Neural cell (in vitro differentiated cells): Measurements from ENCODE around the gene ABHD17C.

Source experiments
- EZH2 ChIP-seq: fragments of 200-600, 300-800 bp; shearing (Covaris generic), sonication (generic); IDR thresholded peaks from 2 replicates; pipeline ENCODE4 v1.6.1; 2014; ENCODE audit warnings: antibody characterized with exemption, low read length, borderline replicate concordance, mild to moderate bottlenecking; ENCODE audit not compliant: insufficient read depth, poor library complexity, severe bottlenecking
- POLR2AphosphoS5 ChIP-seq: IDR thresholded peaks from 2 replicates; pipeline ENCODE4 v1.6.1; 2012
- TAF1 ChIP-seq: IDR thresholded peaks from 2 replicates; pipeline ENCODE4 v1.6.1; 2012; ENCODE audit warnings: low read depth
- TF ChIP-seq, protein P1 (sequence below): fragments of 450-650 bp; IDR thresholded peaks from 2 replicates; pipeline ENCODE4 v1.5.1; 2014; ENCODE audit warnings: antibody characterized with exemption, mild to moderate bottlenecking, moderate library complexity; ENCODE audit not compliant: poor library complexity, severe bottlenecking
- TF ChIP-seq, protein P2 (sequence below): IDR thresholded peaks from 2 replicates; pipeline ENCODE4 v1.6.1; 2012; ENCODE audit warnings: borderline replicate concordance

DNA sequence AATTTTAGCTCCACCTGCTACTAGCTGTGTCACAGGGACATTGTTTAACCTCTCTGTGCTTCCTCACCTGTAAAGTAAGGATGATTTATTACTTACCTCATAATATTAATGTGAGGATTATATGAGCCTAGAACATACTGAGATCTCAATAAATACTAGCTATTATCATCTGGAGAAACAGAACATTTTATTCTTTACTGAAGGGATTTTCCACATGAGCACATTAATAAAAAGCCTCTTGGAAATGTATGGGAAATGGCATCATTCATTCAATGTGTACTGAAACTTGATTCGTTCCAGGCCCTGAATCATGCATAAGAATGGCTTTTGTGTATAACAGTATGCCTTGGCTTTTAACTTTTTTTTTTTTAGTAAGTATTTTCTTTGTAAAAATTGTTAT lies 73.0 kb downstream of the ABHD17C start:
- TF ChIP-seq EZH2 = no peak
- TF ChIP-seq, protein P1, sequence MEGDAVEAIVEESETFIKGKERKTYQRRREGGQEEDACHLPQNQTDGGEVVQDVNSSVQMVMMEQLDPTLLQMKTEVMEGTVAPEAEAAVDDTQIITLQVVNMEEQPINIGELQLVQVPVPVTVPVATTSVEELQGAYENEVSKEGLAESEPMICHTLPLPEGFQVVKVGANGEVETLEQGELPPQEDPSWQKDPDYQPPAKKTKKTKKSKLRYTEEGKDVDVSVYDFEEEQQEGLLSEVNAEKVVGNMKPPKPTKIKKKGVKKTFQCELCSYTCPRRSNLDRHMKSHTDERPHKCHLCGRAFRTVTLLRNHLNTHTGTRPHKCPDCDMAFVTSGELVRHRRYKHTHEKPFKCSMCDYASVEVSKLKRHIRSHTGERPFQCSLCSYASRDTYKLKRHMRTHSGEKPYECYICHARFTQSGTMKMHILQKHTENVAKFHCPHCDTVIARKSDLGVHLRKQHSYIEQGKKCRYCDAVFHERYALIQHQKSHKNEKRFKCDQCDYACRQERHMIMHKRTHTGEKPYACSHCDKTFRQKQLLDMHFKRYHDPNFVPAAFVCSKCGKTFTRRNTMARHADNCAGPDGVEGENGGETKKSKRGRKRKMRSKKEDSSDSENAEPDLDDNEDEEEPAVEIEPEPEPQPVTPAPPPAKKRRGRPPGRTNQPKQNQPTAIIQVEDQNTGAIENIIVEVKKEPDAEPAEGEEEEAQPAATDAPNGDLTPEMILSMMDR = no peak
- TF ChIP-seq, protein P2, sequence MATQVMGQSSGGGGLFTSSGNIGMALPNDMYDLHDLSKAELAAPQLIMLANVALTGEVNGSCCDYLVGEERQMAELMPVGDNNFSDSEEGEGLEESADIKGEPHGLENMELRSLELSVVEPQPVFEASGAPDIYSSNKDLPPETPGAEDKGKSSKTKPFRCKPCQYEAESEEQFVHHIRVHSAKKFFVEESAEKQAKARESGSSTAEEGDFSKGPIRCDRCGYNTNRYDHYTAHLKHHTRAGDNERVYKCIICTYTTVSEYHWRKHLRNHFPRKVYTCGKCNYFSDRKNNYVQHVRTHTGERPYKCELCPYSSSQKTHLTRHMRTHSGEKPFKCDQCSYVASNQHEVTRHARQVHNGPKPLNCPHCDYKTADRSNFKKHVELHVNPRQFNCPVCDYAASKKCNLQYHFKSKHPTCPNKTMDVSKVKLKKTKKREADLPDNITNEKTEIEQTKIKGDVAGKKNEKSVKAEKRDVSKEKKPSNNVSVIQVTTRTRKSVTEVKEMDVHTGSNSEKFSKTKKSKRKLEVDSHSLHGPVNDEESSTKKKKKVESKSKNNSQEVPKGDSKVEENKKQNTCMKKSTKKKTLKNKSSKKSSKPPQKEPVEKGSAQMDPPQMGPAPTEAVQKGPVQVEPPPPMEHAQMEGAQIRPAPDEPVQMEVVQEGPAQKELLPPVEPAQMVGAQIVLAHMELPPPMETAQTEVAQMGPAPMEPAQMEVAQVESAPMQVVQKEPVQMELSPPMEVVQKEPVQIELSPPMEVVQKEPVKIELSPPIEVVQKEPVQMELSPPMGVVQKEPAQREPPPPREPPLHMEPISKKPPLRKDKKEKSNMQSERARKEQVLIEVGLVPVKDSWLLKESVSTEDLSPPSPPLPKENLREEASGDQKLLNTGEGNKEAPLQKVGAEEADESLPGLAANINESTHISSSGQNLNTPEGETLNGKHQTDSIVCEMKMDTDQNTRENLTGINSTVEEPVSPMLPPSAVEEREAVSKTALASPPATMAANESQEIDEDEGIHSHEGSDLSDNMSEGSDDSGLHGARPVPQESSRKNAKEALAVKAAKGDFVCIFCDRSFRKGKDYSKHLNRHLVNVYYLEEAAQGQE = no peak
- TF ChIP-seq POLR2AphosphoS5 = no peak
- TF ChIP-seq TAF1 = no peak
